Progenitor cell of endocrine pancreas (in vitro differentiated cells): Measurements from ENCODE around the gene SHISAL2B. TPM values are rescaled to one million over a fixed set of nuclear protein-coding genes. Genes with fewer than 3 reads are reported as not detected.

Experiments
- DNase-seq: peaks from one replicate; pipeline ENCODE4 v3.0.0; 2021; ENCODE audit warnings: low spot score; ENCODE audit not compliant: unreplicated experiment
- H3K27ac Mint-ChIP-seq: 2 replicates; pipeline ENCODE4 v1.8.0; 2021; ENCODE audit warnings: mild to moderate bottlenecking, moderate library complexity, mixed read lengths
- H3K27me3 Mint-ChIP-seq: 2 replicates; pipeline ENCODE4 v1.8.0; 2021; ENCODE audit warnings: mixed read lengths
- H3K36me3 Mint-ChIP-seq: 2 replicates; pipeline ENCODE4 v1.8.0; 2022; ENCODE audit warnings: mixed read lengths; ENCODE audit not compliant: insufficient read depth
- H3K4me1 Mint-ChIP-seq: 2 replicates; pipeline ENCODE4 v1.8.0; 2021; ENCODE audit warnings: low read depth, mixed read lengths
- H3K4me3 Mint-ChIP-seq: 2 replicates; pipeline ENCODE4 v1.8.0; 2021; ENCODE audit warnings: low read depth, mild to moderate bottlenecking, moderate library complexity, mixed read lengths
- H3K9me3 Mint-ChIP-seq: 2 replicates; pipeline ENCODE4 v1.8.0; 2021; ENCODE audit warnings: low read depth, mixed read lengths
- CTCF ChIP-seq: fragments of 200-600 bp; sonication (generic); IDR thresholded peaks from one replicate; pipeline ENCODE4 v1.5.0; 2021; ENCODE audit warnings: antibody characterized with exemption, mild to moderate bottlenecking; ENCODE audit not compliant: unreplicated experiment
- total RNA-seq: library from RNA; stranded (reverse); gene quantifications from 2 replicates; pipeline ENCODE4 v1.2.1, GENCODE V29; 2021

SHISAL2B gene
- total RNA-seq, 1 donor from 2014 or later = not detected

GRCh38 chr5:64742411-64742810, 52.1 kb downstream of the SHISAL2B start:
- H3K27ac Mint-ChIP-seq = no peak overlapping the region
- H3K9me3 Mint-ChIP-seq = no peaks in the 10 kb centered on the region
- H3K4me3 Mint-ChIP-seq = no peak overlapping the region
- DNase-seq = no peak
- no peaks in the 10 kb centered on the region for H3K27me3 Mint-ChIP-seq
- peaks cover 7% of the 10 kb centered on the region for H3K36me3 Mint-ChIP-seq
- no peaks in the 10 kb centered on the region for H3K4me1 Mint-ChIP-seq
- TF ChIP-seq CTCF = no peak

- Mint-ChIP-seq H3K27me3 (no peaks in the 10 kb centered on the region), H3K36me3 (peaks cover 6% of the 10 kb centered on the region), H3K4me1 (no peaks in the 10 kb centered on the region), H3K4me3 (no peak overlapping the region), H3K9me3 (no peaks in the 10 kb centered on the region), H3K27ac (no peak overlapping the region)
- TF ChIP-seq CTCF = no peak
- no peak for DNase-seq
Measured at GRCh38 chr5:64742821-64743220, 52.5 kb downstream of the SHISAL2B start.

- no peaks in the 10 kb centered on the region for H3K27me3 Mint-ChIP-seq
- H3K36me3 Mint-ChIP-seq = peaks cover 3% of the 10 kb centered on the region
- H3K4me1 Mint-ChIP-seq = no peaks in the 10 kb centered on the region
- no peaks in the 10 kb centered on the region for H3K9me3 Mint-ChIP-seq
- DNase-seq = no peak
- TF ChIP-seq CTCF = no peak
- H3K27ac Mint-ChIP-seq = peak overlapping the region; percentile 81
- no peak overlapping the region for H3K4me3 Mint-ChIP-seq
Measured at GRCh38 chr5:64744914-64745313, 54.6 kb downstream of the SHISAL2B start.

GRCh38 chr5:64746446-64746845, 56.1 kb downstream of the SHISAL2B start:
- Mint-ChIP-seq H3K36me3 (peaks cover 3% of the 10 kb centered on the region), H3K9me3 (no peaks in the 10 kb centered on the region), H3K27me3 (no peaks in the 10 kb centered on the region), H3K27ac (no peak overlapping the region), H3K4me1 (no peaks in the 10 kb centered on the region), H3K4me3 (no peak overlapping the region)
- no peak for TF ChIP-seq CTCF
- DNase-seq = no peak

- Mint-ChIP-seq H3K27me3 (no peaks in the 10 kb centered on the region), H3K9me3 (no peaks in the 10 kb centered on the region), H3K27ac (no peak overlapping the region), H3K36me3 (peaks cover 5% of the 10 kb centered on the region), H3K4me3 (no peak overlapping the region), H3K4me1 (peaks cover 1% of the 10 kb centered on the region)
- no peak for DNase-seq
- no peak for TF ChIP-seq CTCF
Measured at GRCh38 chr5:64749385-64749784, 59.1 kb downstream of the SHISAL2B start.
